Neural progenitor cell (in vitro differentiated cells): ENCODE data around the gene TPST1. TPM values are rescaled to one million over a fixed set of nuclear protein-coding genes. Genes with fewer than 3 reads are reported as not detected.

Experiments used
- DNase-seq: peaks from one replicate; pipeline ENCODE4 v3.0.0-alpha.2; 2016; ENCODE audit warnings: low spot score
- H2AFZ ChIP-seq: fragments of 200-600 bp; sonication (generic); replicated peaks from 2 replicates; pipeline ENCODE4 v1.6.1; 2016; ENCODE audit warnings: antibody characterized with exemption
- H3F3A ChIP-seq: fragments of 200-600 bp; sonication (generic); 2 replicates; pipeline ENCODE4 v1.6.1; 2016; ENCODE audit warnings: antibody characterized with exemption, low read depth
- H3K27ac ChIP-seq: fragments of 200-600 bp; sonication (generic); 2 replicates; pipeline ENCODE4 v1.5.1; 2016; ENCODE audit warnings: mild to moderate bottlenecking
- H3K27me3 ChIP-seq: fragments of 200-600 bp; sonication (generic); 2 replicates; pipeline ENCODE4 v1.6.1; 2016; ENCODE audit warnings: mild to moderate bottlenecking, moderate library complexity
- H3K36me3 ChIP-seq: fragments of 200-600 bp; sonication (generic); 2 replicates; pipeline ENCODE4 v1.5.1; 2016
- H3K4me1 ChIP-seq: fragments of 200-600 bp; sonication (generic); 2 replicates; pipeline ENCODE4 v1.6.1; 2016; ENCODE audit warnings: mixed run types
- H3K4me2 ChIP-seq: fragments of 200-600 bp; sonication (generic); 2 replicates; pipeline ENCODE4 v1.6.1; 2016
- H3K4me3 ChIP-seq: fragments of 200-600 bp; sonication (generic); 2 replicates; pipeline ENCODE4 v1.5.1; 2016
- H3K79me2 ChIP-seq: fragments of 200-600 bp; sonication (generic); 2 replicates; pipeline ENCODE4 v1.6.1; 2016; ENCODE audit warnings: low read depth
- H3K9ac ChIP-seq: fragments of 200-600 bp; sonication (generic); 2 replicates; pipeline ENCODE4 v1.6.1; 2016
- H3K9me3 ChIP-seq: fragments of 200-600 bp; sonication (generic); 2 replicates; pipeline ENCODE4 v1.5.1; 2016; ENCODE audit warnings: low read depth
- H4K20me1 ChIP-seq: fragments of 200-600 bp; sonication (generic); 2 replicates; pipeline ENCODE4 v1.6.1; 2016; ENCODE audit warnings: low read depth
- H3K27ac Mint-ChIP-seq: 3 replicates; pipeline ENCODE4 v1.8.0; 2021; ENCODE audit warnings: mixed read lengths
- H3K27me3 Mint-ChIP-seq: 2 replicates; pipeline ENCODE4 v1.8.0; 2022; ENCODE audit warnings: low read depth, mild to moderate bottlenecking, inconsistent platforms, moderate library complexity, mixed read lengths; ENCODE audit not compliant: insufficient read depth
- H3K36me3 Mint-ChIP-seq: 3 replicates; pipeline ENCODE4 v1.8.0; 2021; ENCODE audit warnings: mixed read lengths
- H3K4me1 Mint-ChIP-seq: 3 replicates; pipeline ENCODE4 v1.8.0; 2021; ENCODE audit warnings: mixed read lengths
- H3K4me3 Mint-ChIP-seq: 3 replicates; pipeline ENCODE4 v1.8.0; 2021; ENCODE audit warnings: mild to moderate bottlenecking, moderate library complexity, mixed read lengths
- H3K9me3 Mint-ChIP-seq: 3 replicates; pipeline ENCODE4 v1.8.0; 2020; ENCODE audit warnings: mixed read lengths
- EZH2 ChIP-seq: fragments of 200-600 bp; sonication (generic); IDR thresholded peaks from 2 replicates; pipeline ENCODE4 v1.6.1; 2017; ENCODE audit warnings: antibody characterized with exemption, mild to moderate bottlenecking, moderate library complexity
- EZH2phosphoT487 ChIP-seq: fragments of 200-600 bp; sonication (generic); IDR thresholded peaks from 2 replicates; pipeline ENCODE4 v1.6.1; 2017; ENCODE audit warnings: antibody characterized with exemption
- total RNA-seq: library from RNA; depleted of rRNA; stranded (reverse); fragments of >200 nt; gene quantifications from 2 replicates; pipeline ENCODE4 v1.2.3, GENCODE V29; 2015; ENCODE audit warnings: low replicate concordance
- TF ChIP-seq, protein P1 (sequence below): fragments of 200-600 bp; sonication (generic); IDR thresholded peaks from 2 replicates; pipeline ENCODE4 v1.5.1; 2017; ENCODE audit warnings: antibody characterized with exemption, mild to moderate bottlenecking

TPST1 gene
- total RNA-seq, 1 donor from 2014 or later: 24.9 TPM

GRCh38 chr7:66303454-66304155 lies 98.5 kb downstream of the TPST1 start:
- H3K4me3 Mint-ChIP-seq: no peak overlapping the region
- no peak overlapping the region for H3K4me3 ChIP-seq
- H3K36me3 Mint-ChIP-seq: peaks cover 9% of the 10 kb centered on the region
- H3K4me1 Mint-ChIP-seq: peaks cover 6% of the 10 kb centered on the region
- DNase-seq: no peak
- peaks cover 14% of the 10 kb centered on the region for H3F3A ChIP-seq
- no peaks in the 10 kb centered on the region for H3K27me3 ChIP-seq
- peaks cover 4% of the 10 kb centered on the region for H3K9me3 Mint-ChIP-seq
- H3K4me1 ChIP-seq: peaks cover 41% of the 10 kb centered on the region
- TF ChIP-seq EZH2phosphoT487: no peak
- H3K79me2 ChIP-seq: peaks cover 15% of the 10 kb centered on the region
- H4K20me1 ChIP-seq: no peaks in the 10 kb centered on the region
- no peak overlapping the region for H2AFZ ChIP-seq
- no peak overlapping the region for H3K9ac ChIP-seq
- H3K36me3 ChIP-seq: no peaks in the 10 kb centered on the region
- H3K27me3 Mint-ChIP-seq: no peaks in the 10 kb centered on the region
- peak overlapping the region; percentile 63 for H3K4me2 ChIP-seq
- peak overlapping the region; percentile 82 for H3K27ac ChIP-seq
- no peaks in the 10 kb centered on the region for H3K9me3 ChIP-seq
- no peak overlapping the region for H3K27ac Mint-ChIP-seq

- Mint-ChIP-seq H3K36me3 (peaks cover 8% of the 10 kb centered on the region), H3K4me3 (no peak overlapping the region), H3K27me3 (no peaks in the 10 kb centered on the region), H3K4me1 (peaks cover 7% of the 10 kb centered on the region), H3K9me3 (peaks cover under 1% of the 10 kb centered on the region), H3K27ac (no peak overlapping the region)
- TF ChIP-seq EZH2 (no peak), EZH2phosphoT487 (no peak)
- TF ChIP-seq, protein P1, sequence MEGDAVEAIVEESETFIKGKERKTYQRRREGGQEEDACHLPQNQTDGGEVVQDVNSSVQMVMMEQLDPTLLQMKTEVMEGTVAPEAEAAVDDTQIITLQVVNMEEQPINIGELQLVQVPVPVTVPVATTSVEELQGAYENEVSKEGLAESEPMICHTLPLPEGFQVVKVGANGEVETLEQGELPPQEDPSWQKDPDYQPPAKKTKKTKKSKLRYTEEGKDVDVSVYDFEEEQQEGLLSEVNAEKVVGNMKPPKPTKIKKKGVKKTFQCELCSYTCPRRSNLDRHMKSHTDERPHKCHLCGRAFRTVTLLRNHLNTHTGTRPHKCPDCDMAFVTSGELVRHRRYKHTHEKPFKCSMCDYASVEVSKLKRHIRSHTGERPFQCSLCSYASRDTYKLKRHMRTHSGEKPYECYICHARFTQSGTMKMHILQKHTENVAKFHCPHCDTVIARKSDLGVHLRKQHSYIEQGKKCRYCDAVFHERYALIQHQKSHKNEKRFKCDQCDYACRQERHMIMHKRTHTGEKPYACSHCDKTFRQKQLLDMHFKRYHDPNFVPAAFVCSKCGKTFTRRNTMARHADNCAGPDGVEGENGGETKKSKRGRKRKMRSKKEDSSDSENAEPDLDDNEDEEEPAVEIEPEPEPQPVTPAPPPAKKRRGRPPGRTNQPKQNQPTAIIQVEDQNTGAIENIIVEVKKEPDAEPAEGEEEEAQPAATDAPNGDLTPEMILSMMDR: no peak
- DNase-seq: no peak
- Histone ChIP-seq H3K4me3 (no peak overlapping the region), H3K9me3 (no peaks in the 10 kb centered on the region), H3K27me3 (no peaks in the 10 kb centered on the region), H3K4me2 (no peak overlapping the region), H4K20me1 (no peaks in the 10 kb centered on the region), H2AFZ (no peak overlapping the region), H3K79me2 (peaks cover 13% of the 10 kb centered on the region), H3K4me1 (peaks cover 42% of the 10 kb centered on the region), H3K36me3 (no peaks in the 10 kb centered on the region), H3F3A (peaks cover 14% of the 10 kb centered on the region), H3K27ac (no peak overlapping the region), H3K9ac (no peak overlapping the region)
Measured at GRCh38 chr7:66304536-66304935, 99.4 kb downstream of the TPST1 start.

- Histone ChIP-seq H2AFZ (no peak overlapping the region), H3K9ac (no peak overlapping the region), H3K9me3 (no peaks in the 10 kb centered on the region), H3K27me3 (no peaks in the 10 kb centered on the region), H4K20me1 (no peaks in the 10 kb centered on the region), H3K36me3 (no peaks in the 10 kb centered on the region), H3K27ac (no peak overlapping the region), H3K4me3 (no peak overlapping the region), H3K79me2 (no peaks in the 10 kb centered on the region), H3K4me2 (no peak overlapping the region), H3K4me1 (peaks cover 42% of the 10 kb centered on the region), H3F3A (peaks cover 14% of the 10 kb centered on the region)
- no peaks in the 10 kb centered on the region for H3K9me3 Mint-ChIP-seq
- peaks cover 7% of the 10 kb centered on the region for H3K4me1 Mint-ChIP-seq
- H3K36me3 Mint-ChIP-seq: peaks cover 3% of the 10 kb centered on the region
- no peak for DNase-seq
- H3K27ac Mint-ChIP-seq: no peak overlapping the region
- no peaks in the 10 kb centered on the region for H3K27me3 Mint-ChIP-seq
- no peak overlapping the region for H3K4me3 Mint-ChIP-seq
- TF ChIP-seq, protein P1: no peak
- TF ChIP-seq EZH2: no peak
- TF ChIP-seq EZH2phosphoT487: no peak
Measured at GRCh38 chr7:66306243-66306642, 101.1 kb downstream of the TPST1 start.

DNA sequence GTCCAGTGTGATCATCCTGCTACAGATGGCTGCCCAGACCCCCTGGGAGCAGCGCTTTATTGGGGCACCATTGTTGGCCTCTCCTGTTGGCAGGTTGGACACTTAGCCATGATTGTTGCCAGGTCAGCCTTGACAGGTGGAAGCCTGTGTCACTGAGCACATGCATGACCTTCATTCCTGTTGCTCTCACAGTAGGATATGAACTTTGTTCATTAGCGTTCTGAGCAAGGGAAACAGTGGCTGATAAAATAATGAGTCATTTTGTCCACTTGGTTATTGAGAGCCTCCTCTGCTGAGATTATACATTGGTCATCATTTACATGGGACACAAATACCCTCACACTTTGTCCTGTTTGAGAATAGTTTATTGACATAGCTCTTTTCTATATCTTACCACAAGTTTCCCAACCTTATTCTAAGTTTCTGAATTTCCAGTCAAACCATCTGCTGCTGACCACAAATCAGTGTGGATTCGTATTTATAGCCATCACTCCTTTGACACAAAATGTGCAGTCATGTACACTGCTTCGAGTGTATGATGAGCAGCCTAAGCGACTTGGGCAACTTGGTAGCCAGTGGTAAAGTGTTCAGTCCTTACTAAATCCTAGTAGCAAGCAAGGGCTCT lies 102.6 kb downstream of the TPST1 start:
- Histone ChIP-seq H3F3A (no peaks in the 10 kb centered on the region), H3K36me3 (no peaks in the 10 kb centered on the region), H3K4me3 (no peak overlapping the region), H3K27me3 (no peaks in the 10 kb centered on the region), H3K27ac (no peak overlapping the region), H3K9ac (no peak overlapping the region), H3K79me2 (no peaks in the 10 kb centered on the region), H4K20me1 (no peaks in the 10 kb centered on the region), H2AFZ (no peak overlapping the region), H3K4me2 (no peak overlapping the region), H3K9me3 (no peaks in the 10 kb centered on the region), H3K4me1 (peaks cover 27% of the 10 kb centered on the region)
- no peak overlapping the region for H3K4me3 Mint-ChIP-seq
- TF ChIP-seq EZH2: no peak
- TF ChIP-seq, protein P1: no peak
- no peak for TF ChIP-seq EZH2phosphoT487
- H3K4me1 Mint-ChIP-seq: peaks cover 7% of the 10 kb centered on the region
- no peak for DNase-seq
- peaks cover 3% of the 10 kb centered on the region for H3K36me3 Mint-ChIP-seq
- H3K27me3 Mint-ChIP-seq: no peaks in the 10 kb centered on the region
- H3K27ac Mint-ChIP-seq: no peak overlapping the region
- H3K9me3 Mint-ChIP-seq: no peaks in the 10 kb centered on the region
